HFF-Myc (cell line): Measurements from ENCODE around the gene LYRM2.

Experiments used
- DNase-seq: peaks from one replicate; pipeline ENCODE4 v3.0.0-alpha.2; 2011; ENCODE audit warnings: low read depth; ENCODE audit errors: extremely low read depth
- H3K4me3 ChIP-seq: replicated peaks from 2 replicates; pipeline ENCODE4 v1.5.1; 2011; ENCODE audit warnings: low read depth, mild to moderate bottlenecking, control low read depth, low read length
- TF ChIP-seq, protein P1 (sequence below): IDR thresholded peaks from 2 replicates; pipeline ENCODE4 v1.5.1; 2012; ENCODE audit warnings: mild to moderate bottlenecking, low read depth, low read length, control low read depth; ENCODE audit errors: missing control alignments

The LYRM2 gene

DNA sequence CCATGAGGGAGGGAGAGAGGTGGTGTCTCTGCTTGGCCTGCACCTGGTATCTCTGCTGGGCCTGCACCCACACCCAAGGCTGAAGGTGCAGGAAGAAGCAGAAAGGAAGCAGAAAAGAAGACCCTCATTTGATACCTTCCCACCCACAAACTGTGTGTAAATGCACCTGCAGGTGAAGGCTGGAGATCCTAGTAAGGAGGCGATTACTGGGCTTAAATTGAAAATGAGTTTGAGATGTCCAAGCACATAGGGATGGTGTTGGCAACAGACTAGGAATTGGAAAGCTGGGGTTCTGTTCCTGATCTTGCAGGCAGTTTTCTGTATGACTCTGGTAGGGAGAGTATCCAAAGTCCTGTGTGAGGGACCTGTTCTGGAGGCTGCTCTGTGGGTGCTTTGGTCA, 74.7 kb downstream of the LYRM2 start:
- H3K4me3 ChIP-seq = no peak overlapping the region
- DNase-seq = no peak
- TF ChIP-seq, protein P1, sequence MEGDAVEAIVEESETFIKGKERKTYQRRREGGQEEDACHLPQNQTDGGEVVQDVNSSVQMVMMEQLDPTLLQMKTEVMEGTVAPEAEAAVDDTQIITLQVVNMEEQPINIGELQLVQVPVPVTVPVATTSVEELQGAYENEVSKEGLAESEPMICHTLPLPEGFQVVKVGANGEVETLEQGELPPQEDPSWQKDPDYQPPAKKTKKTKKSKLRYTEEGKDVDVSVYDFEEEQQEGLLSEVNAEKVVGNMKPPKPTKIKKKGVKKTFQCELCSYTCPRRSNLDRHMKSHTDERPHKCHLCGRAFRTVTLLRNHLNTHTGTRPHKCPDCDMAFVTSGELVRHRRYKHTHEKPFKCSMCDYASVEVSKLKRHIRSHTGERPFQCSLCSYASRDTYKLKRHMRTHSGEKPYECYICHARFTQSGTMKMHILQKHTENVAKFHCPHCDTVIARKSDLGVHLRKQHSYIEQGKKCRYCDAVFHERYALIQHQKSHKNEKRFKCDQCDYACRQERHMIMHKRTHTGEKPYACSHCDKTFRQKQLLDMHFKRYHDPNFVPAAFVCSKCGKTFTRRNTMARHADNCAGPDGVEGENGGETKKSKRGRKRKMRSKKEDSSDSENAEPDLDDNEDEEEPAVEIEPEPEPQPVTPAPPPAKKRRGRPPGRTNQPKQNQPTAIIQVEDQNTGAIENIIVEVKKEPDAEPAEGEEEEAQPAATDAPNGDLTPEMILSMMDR = no peak

DNA sequence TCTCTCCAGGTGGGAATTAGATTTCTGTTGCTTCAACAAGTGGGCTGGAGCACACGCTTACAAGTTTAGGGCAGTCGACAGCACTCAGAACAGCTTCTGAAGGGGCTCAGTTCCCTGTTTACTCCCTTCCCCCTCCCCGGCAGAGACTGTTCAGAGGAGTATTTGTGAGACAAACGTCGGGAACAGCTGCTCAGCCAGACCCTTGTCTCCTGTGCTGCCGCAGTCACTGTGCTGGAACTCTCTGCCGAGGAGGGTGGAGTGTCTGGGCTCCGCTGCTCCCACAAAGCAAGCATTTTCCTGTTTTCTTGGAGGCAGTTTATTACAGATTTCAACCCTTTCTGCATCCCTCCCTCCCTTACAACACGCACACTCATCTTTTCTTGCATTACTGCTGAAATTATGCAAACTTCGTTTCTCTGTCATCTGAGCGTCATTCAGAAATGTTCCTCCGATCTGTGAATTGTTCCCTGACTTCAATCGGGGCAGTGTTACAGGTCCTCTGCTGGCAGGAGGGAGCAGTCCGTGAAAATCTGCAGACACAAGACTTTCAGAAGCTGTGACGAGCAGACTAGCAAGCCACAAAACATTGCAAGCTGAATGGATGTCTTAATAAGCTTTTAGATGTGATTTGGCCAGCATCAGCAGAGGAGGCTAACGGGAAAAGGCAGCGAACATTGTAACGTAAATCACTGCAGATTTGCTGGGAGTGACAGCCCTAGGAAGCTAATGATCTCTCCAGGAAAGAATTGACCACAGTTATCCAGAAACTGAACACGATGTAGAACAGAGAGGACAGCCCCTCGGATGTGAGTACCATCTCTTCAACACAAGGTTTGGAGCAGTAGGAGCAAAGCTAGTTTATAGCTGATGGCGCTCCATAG, 76.2 kb downstream of the LYRM2 start:
- DNase-seq = no peak
- TF ChIP-seq, protein P1 = no peak
- no peak overlapping the region for H3K4me3 ChIP-seq

DNA sequence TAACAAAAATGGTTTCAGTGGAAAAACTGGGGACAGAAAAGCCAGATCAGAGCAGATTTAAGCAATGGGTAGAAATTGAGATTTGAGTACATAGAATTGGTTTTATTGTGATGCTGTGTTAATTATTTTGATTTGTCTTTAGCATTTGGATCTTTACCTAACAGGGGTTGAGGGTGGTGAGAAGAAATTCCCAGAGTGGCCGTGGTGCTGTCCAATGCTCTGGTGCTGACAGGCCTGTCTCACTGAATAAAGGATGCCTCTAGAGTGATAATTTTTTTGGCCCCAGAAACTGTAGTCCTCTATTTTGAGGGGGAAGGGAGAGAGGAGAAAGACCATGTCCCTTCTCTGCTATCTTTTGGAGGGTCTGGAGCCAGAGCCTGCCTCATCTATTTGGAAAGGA, 79.1 kb downstream of the LYRM2 start:
- H3K4me3 ChIP-seq = no peak overlapping the region
- DNase-seq = no peak
- TF ChIP-seq, protein P1 = no peak

DNA sequence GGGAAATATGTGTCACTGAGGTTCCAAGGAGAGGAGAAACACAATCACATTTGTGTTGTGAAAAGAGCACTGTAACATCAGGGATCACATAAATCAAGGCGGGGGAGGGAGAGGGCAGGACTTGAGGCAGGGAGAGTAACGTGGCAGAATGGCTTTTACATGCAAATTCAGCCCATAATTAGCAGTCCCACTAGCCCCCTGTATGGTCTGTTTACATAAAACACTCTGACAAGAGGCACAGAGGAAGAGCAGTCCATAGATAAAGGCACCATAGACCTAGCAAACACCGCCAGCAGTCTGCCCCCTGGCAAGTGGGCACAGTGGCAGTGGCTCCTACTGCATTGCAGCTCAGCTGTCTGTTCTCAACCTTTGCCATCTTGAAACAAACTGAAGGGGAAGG, 82.7 kb downstream of the LYRM2 start:
- no peak for DNase-seq
- no peak overlapping the region for H3K4me3 ChIP-seq
- TF ChIP-seq, protein P1 = no peak

DNA sequence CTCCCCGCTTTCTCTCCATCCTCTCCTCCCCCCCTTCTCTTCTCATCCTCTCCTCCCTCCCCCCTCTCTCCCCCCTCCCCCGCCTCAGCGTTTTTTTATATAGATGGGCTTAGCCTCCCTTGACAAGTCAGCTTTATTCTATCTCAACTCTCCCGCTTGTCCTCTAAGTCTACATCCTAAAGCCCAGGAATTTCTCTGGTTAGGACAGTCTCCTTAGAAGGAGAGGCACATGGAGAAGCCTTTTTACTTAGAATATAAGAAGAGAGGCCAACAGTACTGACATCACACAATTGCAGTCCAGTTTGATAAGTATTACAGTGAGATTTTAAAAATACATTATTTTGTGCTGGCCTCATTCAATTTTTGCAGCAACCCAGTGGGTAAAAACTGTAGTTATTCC, 83.5 kb downstream of the LYRM2 start:
- no peak overlapping the region for H3K4me3 ChIP-seq
- TF ChIP-seq, protein P1 = no peak
- DNase-seq = no peak

DNA sequence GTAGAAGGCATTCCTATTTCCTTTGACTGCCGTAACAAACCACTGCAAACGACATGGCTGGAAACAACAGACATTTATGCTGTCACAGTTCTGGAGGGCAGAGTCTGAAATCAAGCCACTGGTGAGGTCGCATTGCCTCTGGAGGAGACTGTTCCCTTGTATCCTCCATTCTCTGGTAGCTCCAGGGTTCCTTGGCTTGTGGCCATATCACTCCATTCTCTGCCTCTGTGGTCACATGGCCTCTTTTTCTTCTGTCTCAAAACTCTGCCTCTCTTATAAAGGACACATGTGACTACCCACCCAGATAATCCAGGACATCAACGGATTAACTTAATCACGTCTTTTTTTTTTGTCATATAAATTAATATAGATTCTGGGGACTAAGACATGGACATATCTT, 84.4 kb downstream of the LYRM2 start:
- DNase-seq = no peak
- TF ChIP-seq, protein P1 = no peak
- H3K4me3 ChIP-seq = no peak overlapping the region
